NK-92 treated with Interleukin-12 subunit alpha and Interleukin-12 subunit beta, amount 100 ng/mL, for 24 hours (cell line): ENCODE measurements around the gene FTL.
A peak's percentile ranks its signal among the peaks of the same experiment; 100 is the strongest.

Experiments
- DNase-seq: peaks from one replicate; lab custom pipeline; 2025; lab: John Stamatoyannopoulos, UW

FTL gene

GRCh38 chr19:48945817-48946216, 19.3 kb upstream of the FTL start:
- no peak for DNase-seq

DNA sequence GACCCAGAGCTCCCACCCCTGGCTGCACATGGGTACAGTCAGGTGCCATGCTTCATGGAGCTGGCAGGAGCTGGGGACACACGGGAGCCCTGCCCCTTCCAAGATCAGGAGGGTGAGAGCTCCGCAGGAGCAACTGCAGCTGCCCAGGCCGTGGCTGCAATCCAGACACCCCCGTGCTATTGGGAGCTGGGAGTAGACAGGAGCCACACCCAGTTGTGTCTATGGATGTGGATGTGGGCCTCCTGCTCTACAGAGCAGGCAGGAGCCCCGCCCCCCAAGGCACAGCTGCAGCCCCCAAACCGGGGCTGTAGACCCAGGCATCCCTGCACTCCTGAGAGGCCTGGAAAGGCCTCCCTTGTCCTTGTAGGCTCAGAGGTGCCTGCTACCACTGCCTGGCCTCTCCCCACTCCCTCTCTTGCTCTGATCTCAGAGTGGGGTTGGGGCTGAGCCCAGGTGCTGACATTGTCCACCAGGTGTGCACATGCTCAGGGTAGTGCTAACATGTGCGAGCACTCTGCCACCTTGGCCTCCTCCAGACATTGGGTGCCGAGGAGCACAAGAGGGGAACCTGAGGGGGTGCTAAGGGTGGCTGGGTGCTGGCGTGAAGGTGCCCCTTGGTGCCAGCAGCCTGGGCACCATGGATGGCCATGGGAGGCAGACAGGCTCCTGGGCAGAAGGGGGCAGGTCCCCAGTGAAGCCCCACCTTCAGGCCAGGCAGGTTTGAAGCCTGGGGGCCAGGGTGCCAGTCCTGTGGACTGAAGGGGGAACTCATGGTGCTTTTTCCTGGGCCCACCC, 18.4 kb upstream of the FTL start:
- no peak for DNase-seq

DNA sequence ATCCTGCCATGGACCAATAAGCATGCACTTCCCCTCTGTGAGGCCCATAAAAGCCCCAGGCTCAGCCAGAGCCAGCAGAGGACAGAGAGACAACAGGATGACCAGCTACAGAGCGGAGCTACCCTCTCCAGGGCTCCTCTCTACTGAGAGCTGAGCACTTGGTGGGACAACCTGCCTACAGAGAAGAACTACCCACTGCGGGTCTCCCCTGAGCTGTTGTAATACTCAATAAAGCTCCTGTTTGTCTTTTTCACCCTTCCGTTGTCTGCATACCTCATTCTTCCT, 17.9 kb upstream of the FTL start:
- DNase-seq, result no peak

GRCh38 chr19:48950159-48950558, 14.9 kb upstream of the FTL start:
- no peak for DNase-seq

DNA sequence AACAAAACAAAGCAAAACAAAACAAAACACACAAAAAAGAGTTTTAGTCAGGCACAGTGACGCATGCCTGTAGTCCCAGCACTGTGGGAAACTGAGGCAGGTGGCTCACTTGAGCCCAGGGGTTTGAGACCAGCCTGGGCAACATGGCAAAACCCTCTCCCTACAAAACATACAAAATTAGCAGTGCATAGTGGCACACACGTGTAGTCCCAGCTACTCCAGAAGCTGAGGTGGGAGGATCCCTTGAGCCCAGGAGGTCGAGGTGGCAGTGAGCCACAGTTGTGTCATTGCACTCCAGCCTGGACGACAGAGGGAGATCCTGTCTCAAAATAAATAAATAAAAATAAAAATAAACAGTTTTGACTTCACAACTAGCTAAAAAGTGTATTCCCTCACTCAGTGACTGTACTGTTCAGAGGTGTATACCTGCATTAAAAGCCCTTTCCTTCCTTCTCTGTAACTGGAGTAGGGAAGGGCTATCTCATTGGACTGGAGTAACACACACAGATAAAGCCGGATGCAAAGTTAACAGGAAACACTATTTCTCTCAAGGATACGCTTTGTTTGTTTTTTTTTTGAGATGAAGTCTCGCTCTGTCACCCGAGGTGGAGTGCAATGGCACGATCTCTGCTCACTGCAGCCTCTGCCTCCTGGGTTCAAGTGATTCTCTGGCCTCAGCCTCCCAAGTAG, 14.1 kb upstream of the FTL start:
- DNase-seq, result no peak

DNA sequence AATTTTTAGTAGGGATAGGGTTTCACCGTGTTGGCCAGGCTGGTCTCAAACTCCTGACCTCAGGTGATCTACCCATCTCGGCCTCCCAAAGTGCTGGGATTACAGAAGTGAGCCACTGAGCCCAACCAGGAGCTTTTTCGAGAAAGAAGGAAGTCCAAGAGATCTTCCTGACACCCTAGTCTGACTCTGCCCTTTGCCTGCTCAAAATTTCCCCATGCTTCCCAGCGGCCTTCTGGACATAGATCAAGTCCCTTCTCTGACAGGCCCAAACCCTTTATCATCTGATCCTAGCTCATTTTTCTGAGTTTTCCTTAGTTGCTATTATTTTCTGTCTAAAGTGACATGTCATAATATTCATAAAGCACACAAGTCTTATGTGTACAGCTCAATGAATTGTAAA, 12.0 kb upstream of the FTL start:
- DNase-seq, result no peak

DNA sequence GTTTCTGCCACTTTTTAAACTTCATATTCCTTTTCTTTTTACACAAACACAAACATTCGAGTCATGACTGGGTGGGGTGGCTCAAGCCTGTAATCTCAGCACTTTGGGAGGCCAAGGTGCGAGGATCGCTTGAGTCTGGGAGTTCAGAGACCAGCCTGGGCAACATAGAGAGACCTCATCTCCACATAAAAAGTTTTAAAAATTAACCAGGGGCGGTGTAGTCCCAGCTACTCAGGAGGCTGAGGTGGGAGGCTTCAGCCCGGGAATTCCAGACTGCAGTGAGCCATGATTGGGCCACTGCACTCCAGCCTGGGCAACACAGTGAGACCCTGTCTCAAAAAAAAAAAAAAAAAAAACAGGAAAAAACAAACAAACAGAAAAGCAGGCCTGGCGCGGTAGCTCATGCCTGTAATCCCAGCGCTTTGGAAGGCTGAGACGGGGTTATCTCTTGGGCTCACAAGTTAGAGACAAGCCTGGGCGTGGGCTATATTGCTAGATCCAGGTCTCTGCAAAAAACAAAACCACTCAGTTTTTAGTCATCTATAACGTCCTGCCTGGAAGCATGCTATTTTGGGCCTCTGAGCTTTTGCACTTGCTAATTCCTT, 11.0 kb upstream of the FTL start:
- DNase-seq, result no peak

GRCh38 chr19:48954595-48955307, 10.4 kb upstream of the FTL start, which contains the start of gene BAX:
Gene BAX, plus strand, starts transcription at chr19:48954875. Its CDS starts 54 bp downstream, at chr19:48954929.
- peak; percentile 95 for DNase-seq

GRCh38 chr19:48955308-48955958, 9.7 kb upstream of the FTL start:
- no peak for DNase-seq

- no peak for DNase-seq
These were observed 7.1 kb upstream of the FTL start for GRCh38 chr19:48958006-48958405.

GRCh38 chr19:48959341-48960239, 5.5 kb upstream of the FTL start:
- no peak for DNase-seq

GRCh38 chr19:48961051-48961649, 4.0 kb upstream of the FTL start:
- no peak for DNase-seq

GRCh38 chr19:48961673-48962028, 3.5 kb upstream of the FTL start:
- no peak for DNase-seq

- no peak for DNase-seq
These were observed 2.9 kb upstream of the FTL start for GRCh38 chr19:48962029-48962848.

DNA sequence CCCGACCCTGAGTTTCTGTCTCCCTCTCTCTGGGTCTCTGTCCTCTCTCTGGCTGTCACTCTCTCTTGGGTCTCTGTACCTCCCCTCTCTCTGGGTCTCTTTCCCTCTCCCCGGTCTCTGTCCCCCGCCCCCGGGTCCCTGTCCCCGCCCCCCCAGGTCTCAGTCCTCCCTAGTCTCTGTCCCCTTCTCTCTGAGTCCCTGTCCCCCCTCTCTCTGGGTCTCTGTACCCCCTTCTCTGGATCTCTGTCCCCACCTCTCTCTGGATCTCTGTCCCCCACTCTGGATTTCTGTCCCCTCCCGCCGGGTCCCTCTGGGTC, 2.3 kb upstream of the FTL start:
- no peak for DNase-seq

DNA sequence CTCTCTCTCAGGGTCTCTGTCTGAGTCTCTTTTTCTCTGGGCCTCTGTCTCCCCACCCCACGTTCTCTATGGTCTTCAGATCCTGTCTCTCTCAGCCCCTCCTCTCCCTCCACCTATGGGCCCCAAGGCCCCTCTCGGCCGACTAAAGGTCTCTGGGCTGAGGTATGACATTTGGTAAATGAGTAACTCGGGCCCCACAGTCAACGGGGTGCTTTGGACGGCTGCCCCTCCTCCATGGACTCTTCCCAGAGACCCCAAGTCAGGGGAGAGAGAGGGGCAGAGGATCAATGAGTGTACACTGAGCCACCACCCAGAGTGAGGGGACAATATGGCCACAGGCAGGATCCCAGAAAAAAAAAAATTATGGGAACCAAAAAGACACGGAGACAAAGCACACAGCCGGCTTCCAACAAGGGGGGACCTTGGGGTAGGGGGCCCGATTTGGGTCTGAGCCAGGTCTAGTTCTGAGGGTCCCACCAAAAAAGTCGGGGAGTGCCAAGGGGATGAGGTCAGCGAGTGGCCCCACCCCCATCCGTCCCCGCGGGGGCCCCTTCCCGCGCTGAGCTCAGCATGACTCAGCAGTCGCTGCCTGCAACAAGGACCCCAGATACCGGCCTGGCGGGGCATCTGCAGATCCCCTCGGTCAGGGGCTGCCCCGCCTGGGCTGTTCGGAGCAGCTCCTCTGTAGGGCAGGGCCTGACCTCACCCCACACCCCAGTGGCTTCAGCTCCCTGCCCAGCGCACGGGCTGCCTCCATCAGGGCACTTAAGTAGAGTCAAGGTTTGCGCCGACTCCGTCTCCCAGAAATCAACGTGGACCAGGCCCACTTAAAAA, 1.5 kb upstream of the FTL start:
- DNase-seq, result no peak

- DNase-seq, result no peak
These were observed 687 bp upstream of the FTL start for GRCh38 chr19:48964205-48965039.

DNA sequence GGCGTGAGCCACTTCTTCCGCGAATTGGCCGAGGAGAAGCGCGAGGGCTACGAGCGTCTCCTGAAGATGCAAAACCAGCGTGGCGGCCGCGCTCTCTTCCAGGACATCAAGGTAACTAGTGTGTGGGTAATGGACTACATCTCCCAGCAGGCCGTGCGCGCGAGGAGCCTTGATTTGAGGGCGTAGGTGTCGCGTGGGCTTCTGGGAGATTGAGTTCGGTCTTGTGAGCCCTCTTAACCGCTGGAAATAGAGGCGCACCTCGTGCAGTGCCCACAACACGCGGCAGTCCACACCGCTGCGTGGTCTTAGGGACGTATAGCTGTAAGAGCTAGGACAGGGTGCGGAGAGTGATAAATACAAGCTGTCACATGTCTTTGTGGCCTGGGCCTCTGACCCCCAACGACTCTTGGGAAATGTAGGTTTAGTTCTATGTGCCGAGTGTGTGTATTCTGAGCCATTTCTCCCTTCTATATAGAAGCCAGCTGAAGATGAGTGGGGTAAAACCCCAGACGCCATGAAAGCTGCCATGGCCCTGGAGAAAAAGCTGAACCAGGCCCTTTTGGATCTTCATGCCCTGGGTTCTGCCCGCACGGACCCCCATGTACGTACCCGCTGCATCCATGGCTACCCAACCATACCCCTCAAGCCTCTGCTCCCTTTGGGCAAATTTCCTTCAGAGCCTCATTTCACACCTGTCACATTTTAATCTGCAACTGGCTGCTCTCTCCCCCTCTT, 864 bp downstream of the FTL start:
- DNase-seq, result peak; percentile 82
